NOMO-1 (cell line): ENCODE measurements around the gene PCBP1.
"Not testable (repeated sequence)": the region's sequence is repeated elsewhere in the genome, so short reads cannot be mapped to it uniquely, and the experiment has no call there.

Source experiments
- DNase-seq, 2 experiments: peaks; one replicate each; lab custom pipeline; 2025; ENCODE audit not compliant: unreplicated experiment in 2 of 2; lab: John Stamatoyannopoulos, UW

The PCBP1 gene

GRCh38 chr2:70080610-70081200 is 6.6 kb upstream of the PCBP1 start:
- no peak for DNase-seq

DNA sequence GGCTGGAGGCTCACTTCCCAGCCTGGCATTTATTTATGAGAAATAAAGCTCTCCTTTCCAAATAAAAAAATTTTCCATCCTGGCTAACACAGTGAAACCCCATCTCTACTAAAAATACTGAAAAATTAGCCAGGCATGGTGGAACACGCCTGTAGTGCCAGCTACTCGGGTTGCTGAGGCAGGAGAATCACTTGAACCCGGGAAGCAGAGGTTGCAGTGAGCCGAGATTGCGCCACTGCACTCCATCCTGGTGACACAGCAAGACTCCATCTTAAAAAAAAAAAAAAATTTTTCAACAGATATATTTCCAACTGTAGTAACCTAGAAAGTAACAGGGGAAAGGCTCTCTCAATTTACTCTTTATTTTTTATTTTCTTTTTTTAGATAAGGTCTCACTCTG is 6.1 kb upstream of the PCBP1 start:
- no peak for DNase-seq

GRCh38 chr2:70083344-70084156 is 3.7 kb upstream of the PCBP1 start:
- DNase-seq, result peak; percentile 10 to 64

- no peak for DNase-seq
Measured at GRCh38 chr2:70084973-70085710, 2.1 kb upstream of the PCBP1 start.

DNA sequence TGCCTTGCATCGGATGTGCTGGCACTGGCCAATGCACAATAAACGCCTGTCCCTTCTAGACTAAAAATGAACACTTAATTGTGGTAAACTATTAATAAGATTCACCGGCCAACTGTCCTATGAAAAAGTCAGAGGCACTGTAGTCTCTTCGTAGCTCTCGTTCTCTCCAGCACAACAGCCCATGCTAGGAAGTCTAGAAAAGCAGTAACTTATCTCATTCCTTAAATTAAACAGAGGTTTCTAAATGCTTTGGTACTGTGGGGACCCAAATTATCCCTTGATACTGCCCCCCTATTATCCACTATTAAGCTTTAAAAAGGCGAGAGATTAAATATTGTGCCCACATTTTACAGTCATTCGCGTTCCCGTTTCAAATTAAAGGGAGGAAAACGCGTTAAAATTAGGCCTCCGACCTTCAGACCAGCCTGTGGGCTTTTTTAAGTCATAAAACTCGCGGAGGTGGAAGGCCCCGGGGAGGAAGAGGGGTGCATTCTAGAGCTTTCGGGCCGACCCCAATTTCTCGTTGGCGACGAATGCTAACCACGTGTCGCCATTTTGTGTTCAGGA is 1.5 kb upstream of the PCBP1 start:
- no peak for DNase-seq

- DNase-seq, result peak; percentile 85 to 92
Measured at GRCh38 chr2:70086278-70086837, 919 bp upstream of the PCBP1 start.

DNA sequence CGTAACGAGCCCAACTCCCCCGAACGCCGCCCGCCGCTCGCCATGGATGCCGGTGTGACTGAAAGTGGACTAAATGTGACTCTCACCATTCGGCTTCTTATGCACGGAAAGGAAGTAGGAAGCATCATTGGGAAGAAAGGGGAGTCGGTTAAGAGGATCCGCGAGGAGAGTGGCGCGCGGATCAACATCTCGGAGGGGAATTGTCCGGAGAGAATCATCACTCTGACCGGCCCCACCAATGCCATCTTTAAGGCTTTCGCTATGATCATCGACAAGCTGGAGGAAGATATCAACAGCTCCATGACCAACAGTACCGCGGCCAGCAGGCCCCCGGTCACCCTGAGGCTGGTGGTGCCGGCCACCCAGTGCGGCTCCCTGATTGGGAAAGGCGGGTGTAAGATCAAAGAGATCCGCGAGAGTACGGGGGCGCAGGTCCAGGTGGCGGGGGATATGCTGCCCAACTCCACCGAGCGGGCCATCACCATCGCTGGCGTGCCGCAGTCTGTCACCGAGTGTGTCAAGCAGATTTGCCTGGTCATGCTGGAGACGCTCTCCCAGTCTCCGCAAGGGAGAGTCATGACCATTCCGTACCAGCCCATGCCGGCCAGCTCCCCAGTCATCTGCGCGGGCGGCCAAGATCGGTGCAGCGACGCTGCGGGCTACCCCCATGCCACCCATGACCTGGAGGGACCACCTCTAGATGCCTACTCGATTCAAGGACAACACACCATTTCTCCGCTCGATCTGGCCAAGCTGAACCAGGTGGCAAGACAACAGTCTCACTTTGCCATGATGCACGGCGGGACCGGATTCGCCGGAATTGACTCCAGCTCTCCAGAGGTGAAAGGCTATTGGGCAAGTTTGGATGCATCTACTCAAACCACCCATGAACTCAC is 673 bp downstream of the PCBP1 start:
- peak in 1 of 2 experiments; percentile 57 for DNase-seq

- DNase-seq, result no peak
Measured at GRCh38 chr2:70088598-70089219, 1.4 kb downstream of the PCBP1 start.

DNA sequence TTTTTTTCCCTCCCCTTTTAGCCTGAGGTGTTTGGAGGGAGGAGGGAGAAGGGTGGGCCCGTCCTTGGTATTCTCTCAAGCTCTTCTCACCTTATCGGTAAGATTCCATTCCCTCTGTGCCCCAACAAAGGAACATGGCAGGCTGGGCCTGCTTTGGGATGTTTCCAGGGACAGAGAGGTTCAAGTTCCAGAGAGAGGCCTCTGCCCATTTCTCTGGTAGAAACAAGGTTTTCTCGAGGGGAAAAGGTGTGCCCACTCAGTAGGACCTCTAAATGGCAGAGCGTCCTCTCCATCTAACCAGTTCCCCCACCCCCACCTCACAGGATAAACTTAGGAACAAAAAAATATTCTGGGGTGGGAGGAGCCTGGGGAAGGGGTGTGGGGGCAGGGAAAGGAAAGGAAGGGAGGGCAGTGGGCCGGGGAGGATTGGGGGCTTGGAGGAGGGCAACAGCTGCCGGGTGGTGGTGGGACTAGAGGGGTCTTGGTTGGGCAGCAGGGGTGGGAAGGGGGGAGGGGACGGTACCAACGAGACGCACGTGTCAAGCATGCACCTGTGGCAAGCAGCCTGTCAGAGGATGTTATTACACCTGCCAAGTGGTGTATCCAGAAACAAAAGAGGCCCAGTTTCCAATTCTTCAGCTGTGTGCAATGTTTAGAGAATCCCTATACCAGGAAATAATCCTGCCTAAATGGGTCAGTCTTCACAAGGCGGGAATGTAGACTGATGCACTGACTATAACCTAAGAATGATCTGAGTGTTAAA is 2.1 kb downstream of the PCBP1 start:
- peak in 1 of 2 experiments; percentile 29 for DNase-seq

DNA sequence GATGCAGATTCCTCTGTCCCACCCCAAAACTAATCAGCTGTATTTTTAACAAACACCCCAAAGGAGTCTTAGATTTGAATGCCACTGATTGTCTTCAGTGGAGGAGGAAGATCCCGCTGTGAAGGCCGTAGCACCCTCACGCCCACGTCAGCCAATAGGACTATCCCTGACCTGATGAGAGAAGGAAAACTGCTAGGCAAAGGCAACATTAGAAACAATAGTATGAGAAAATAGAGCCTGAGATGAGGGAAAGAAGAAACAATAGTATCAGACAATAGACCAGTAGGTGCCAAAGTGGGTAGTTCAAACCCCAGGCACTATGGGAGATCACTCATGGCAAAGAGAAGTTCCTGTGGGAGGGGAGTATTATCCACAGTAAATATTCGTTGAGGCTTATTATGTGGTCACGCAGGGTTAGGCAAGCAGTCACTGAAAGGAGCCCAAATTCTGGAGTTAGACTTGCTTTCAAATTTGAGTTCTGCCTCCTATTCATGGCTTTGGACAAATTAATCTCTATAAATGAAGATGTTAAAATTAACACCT is 2.8 kb downstream of the PCBP1 start:
- DNase-seq, result no peak

GRCh38 chr2:70090706-70091334 is 3.5 kb downstream of the PCBP1 start:
- DNase-seq, result no peak

- DNase-seq, result no peak
Measured at GRCh38 chr2:70091364-70091763, 4.1 kb downstream of the PCBP1 start.

DNA sequence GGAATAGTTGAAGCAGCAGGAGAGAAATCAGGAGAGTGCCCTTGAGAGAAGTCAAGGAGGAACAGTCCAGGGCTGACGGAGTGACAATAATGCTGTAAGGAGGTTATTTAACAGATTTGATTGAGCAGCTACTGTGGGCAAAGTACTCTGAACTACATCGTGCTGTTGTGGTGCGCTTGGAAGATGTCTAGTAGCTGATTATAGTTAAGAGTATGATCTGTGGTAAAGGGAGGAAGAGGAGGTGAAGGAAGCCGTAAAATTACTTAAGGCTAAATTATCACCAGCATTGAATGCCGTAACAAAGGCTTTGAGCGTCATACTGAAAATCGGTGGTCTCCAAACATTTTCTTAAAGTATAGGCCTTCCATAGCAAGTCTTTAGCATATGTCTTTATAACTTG is 4.5 kb downstream of the PCBP1 start:
- no peak for DNase-seq

DNA sequence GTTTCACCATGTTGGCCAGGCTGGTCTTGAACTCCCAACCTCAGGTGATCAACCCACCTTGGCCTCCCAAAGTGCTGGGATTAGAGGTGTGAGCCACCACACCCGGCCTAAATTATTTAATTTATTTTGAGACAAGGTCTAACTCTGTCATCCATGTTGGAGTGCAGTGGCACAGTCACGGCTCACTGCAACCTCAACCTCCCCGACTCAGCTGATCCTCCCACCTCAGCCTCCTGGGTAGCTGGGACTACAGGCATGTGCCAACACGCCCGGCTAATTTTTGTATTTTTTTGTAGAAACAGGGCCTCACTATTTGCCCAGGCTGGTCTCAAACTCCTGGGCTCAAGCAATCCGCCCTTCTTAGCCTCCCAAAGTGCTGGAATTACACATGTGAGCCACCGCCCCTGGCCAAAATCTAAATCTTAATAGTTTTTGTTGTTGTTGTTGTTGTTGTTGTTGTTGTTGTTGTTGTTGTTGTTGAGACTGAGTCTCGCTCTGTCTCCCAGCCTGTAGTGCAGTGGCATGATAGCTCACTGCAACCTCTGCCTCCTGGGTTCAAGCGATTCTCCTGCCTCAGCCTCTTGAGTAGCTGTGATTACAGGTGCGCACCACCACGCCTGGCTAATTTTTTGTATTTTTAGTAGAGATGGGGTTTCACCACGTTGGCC is 5.4 kb downstream of the PCBP1 start:
- not testable (repeated sequence) for DNase-seq

- DNase-seq, result no peak
Measured at GRCh38 chr2:70094171-70094977, 7.1 kb downstream of the PCBP1 start.

DNA sequence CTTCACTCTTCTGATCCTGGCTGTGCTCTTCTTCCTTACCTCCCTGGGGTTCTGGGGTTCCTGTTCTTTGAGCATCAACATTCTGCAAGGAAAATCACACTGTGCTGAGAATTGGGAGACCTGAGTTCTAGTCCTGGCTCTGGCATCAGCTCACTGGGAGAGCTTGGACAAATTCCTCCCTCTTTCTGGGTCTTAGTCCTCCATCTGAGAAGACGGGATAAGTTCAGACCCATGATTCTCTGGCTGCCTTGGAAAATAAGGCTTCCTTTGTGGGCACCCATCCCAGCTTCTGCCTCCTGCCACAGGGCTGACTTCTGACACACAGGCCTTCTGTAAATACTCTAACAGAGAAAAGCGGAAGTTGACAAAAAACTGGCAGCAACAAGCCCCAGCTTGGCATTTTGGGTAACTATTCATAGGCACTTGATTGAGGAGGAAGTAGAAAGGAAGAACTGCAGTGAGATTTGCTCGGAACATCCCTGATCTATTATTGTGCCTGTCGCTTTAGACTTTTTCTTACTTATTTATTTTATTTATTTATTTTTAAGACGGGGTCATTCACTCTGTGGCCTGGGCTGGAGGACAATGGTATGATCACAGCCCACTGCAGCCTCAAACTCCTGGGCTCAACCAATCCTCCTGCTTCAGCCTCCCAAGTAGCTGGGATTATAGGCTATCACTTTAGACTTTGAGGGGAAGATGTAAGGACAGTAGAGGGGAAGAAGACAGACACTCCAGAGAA is 7.9 kb downstream of the PCBP1 start:
- DNase-seq, result peak; percentile 92 to 97
